B cell (primary cell): ENCODE results near the gene TRIM65. TPM values are rescaled to one million over a fixed set of nuclear protein-coding genes. Genes with fewer than 3 reads are reported as not detected.

Experiments used
- ATAC-seq: fragments of 200-7000 bp; cut with Tn5 transposase; one replicate; pipeline ENCODE4 v1.10.0; 2021; ENCODE audit warnings: low read depth, mild to moderate bottlenecking, moderate number of reproducible peaks, moderate library complexity
- CTCF ChIA-PET: fragments of 350-600 bp; sonication (Branson Sonifier 250); formaldehyde crosslinking; loops from one replicate; lab custom pipeline; 2021; ENCODE audit warnings: antibody characterized with exemption, inconsistent platforms; lab: Charles Lee
- POLR2A ChIA-PET: fragments of 350-600 bp; sonication (Branson Sonifier 250); formaldehyde crosslinking; loops from one replicate; lab custom pipeline; 2021; ENCODE audit warnings: antibody characterized with exemption; lab: Charles Lee
- DNase-seq: peaks from one replicate; pipeline ENCODE4 v3.0.0; 2013
- H2AFZ ChIP-seq: 2 replicates; pipeline ENCODE4 v1.6.1; 2012; ENCODE audit warnings: mild to moderate bottlenecking, low read depth, low read length; ENCODE audit not compliant: insufficient read depth, poor library complexity, severe bottlenecking
- H3K27ac ChIP-seq, 2 donors: 1 replicate in 1 of 2; 2 replicates in 1 of 2; pipeline ENCODE4 v1.5.1; 2012 to 2013; ENCODE audit warnings: low read length in 2 of 2, mild to moderate bottlenecking in 2 of 2, moderate library complexity in 1 of 2
- H3K27me3 ChIP-seq, 4 experiments: fragments of 200-600 bp in 1 of 4; sonication (generic) in 1 of 4; replicated peaks in 1 of 4; 1 replicate in 2 of 4; 2 replicates in 2 of 4; pipeline versions ENCODE4 v1.6.1 to v1.7.0; 2013 to 2016; ENCODE audit warnings: low read length in 3 of 4, mild to moderate bottlenecking in 2 of 4, mixed read lengths in 1 of 4, moderate library complexity in 1 of 4; ENCODE audit not compliant: insufficient read depth in 4 of 4, control insufficient read depth in 3 of 4; ENCODE audit errors: control extremely low read depth in 1 of 4
- H3K36me3 ChIP-seq, 2 experiments: replicated peaks in 1 of 2; 1 replicate in 1 of 2; 2 replicates in 1 of 2; pipeline versions ENCODE4 v1.6.1 to v1.7.1; 2013; ENCODE audit warnings: low read length in 1 of 2; ENCODE audit not compliant: insufficient read depth in 2 of 2, control insufficient read depth in 1 of 2; ENCODE audit errors: control extremely low read depth in 1 of 2, extremely low read depth in 1 of 2
- H3K4me1 ChIP-seq, 2 donors: fragments of 200-600 bp in 1 of 2; sonication (generic) in 1 of 2; 1 replicate in 1 of 2; 2 replicates in 1 of 2; pipeline versions ENCODE4 v1.5.1 to v1.6.1; 2013 to 2017; ENCODE audit warnings: low read length in 2 of 2; ENCODE audit not compliant: control insufficient read depth in 2 of 2, insufficient read depth in 2 of 2
- H3K4me2 ChIP-seq: replicated peaks from 2 replicates; pipeline ENCODE3; 2012; ENCODE audit warnings: mild to moderate bottlenecking, low read depth, low read length; ENCODE audit not compliant: poor library complexity, severe bottlenecking
- H3K4me3 ChIP-seq, 5 experiments: fragments of 200-600 bp in 1 of 5; sonication (generic) in 1 of 5; 1 replicate in 3 of 5; 2 replicates in 2 of 5; pipeline versions ENCODE4 v1.5.1 to v1.7.0; 2011 to 2016; ENCODE audit warnings: low read length in 4 of 5, mild to moderate bottlenecking in 4 of 5, low read depth in 2 of 5, control low read depth in 1 of 5, moderate library complexity in 1 of 5; ENCODE audit not compliant: insufficient read depth in 1 of 5; ENCODE audit errors: control extremely low read depth in 1 of 5, extremely low read depth in 1 of 5
- H3K79me2 ChIP-seq: fragments of 200-600 bp; sonication (generic); one replicate; pipeline ENCODE4 v1.6.0; 2016; ENCODE audit warnings: low read length; ENCODE audit not compliant: control insufficient read depth, insufficient read depth
- H3K9ac ChIP-seq: fragments of 200-600 bp; sonication (generic); 2 replicates; pipeline ENCODE4 v1.6.1; 2017; ENCODE audit warnings: mild to moderate bottlenecking, low read length, moderate library complexity
- H3K9me3 ChIP-seq, 3 donors: one replicate each; pipeline versions ENCODE4 v1.6.1 to v1.7.1; 2013; ENCODE audit warnings: low read length in 2 of 3; ENCODE audit not compliant: control insufficient read depth in 2 of 3, insufficient read depth in 1 of 3; ENCODE audit errors: control extremely low read depth in 1 of 3
- H4K20me1 ChIP-seq: 2 replicates; pipeline ENCODE4 v1.6.0; 2012; ENCODE audit warnings: mild to moderate bottlenecking, low read length; ENCODE audit not compliant: insufficient read depth, control insufficient read depth, poor library complexity, severe bottlenecking
- H3K27ac Mint-ChIP-seq: one replicate; pipeline ENCODE4 v1.8.0; 2021; ENCODE audit warnings: mixed read lengths
- H3K27me3 Mint-ChIP-seq: one replicate; pipeline ENCODE4 v1.8.0; 2021; ENCODE audit warnings: mixed read lengths
- H3K4me1 Mint-ChIP-seq: one replicate; pipeline ENCODE4 v1.8.0; 2021; ENCODE audit warnings: mixed read lengths
- H3K4me3 Mint-ChIP-seq: one replicate; pipeline ENCODE4 v1.8.0; 2021; ENCODE audit warnings: mixed read lengths
- H3K9me3 Mint-ChIP-seq: one replicate; pipeline ENCODE4 v1.8.0; 2022; ENCODE audit warnings: mixed read lengths; ENCODE audit not compliant: insufficient read depth
- CTCF ChIP-seq: fragments of 200-600 bp; IDR thresholded peaks from one replicate; pipeline ENCODE4 v1.8.0; 2022; ENCODE audit warnings: antibody characterized with exemption, mild to moderate bottlenecking
- EZH2 ChIP-seq: IDR thresholded peaks from 2 replicates; pipeline ENCODE4 v1.6.1; 2012; ENCODE audit warnings: borderline replicate concordance, low read depth, mild to moderate bottlenecking, moderate library complexity, low read length; ENCODE audit not compliant: insufficient read depth, poor library complexity, severe bottlenecking
- WGBS: methylation state at CpG from one replicate; pipeline ENCODE4 v1.1.5; 2013; ENCODE audit warnings: missing lambda C conversion rate; ENCODE audit not compliant: insufficient coverage; 5-methylcytosine and 5-hydroxymethylcytosine counted together
- intact Hi-C: fragments of 100-400 bp; cut with micrococcal nuclease; formaldehyde crosslinking; loops from one replicate; pipeline ENCODE4 v1.10.0; 2022
- polyA plus RNA-seq: library from polyadenylated mRNA; depleted of rRNA; stranded (reverse); fragments of >200 nt; gene quantifications from 2 replicates; pipeline ENCODE4 v1.2.3, GENCODE V29; 2012
- total RNA-seq, 2 donors: library from RNA; stranded (reverse); fragments of 120-200 nt in 1 of 2; gene quantifications; 1 replicate in 1 of 2; 2 replicates in 1 of 2; pipeline versions ENCODE4 v1.2.3 to v1.2.4, GENCODE V29; 2013 to 2022

Gene TRIM65
- total and polyA plus RNA-seq, 2 donors (not counting 1 experiment from before 2014, with no cell fraction given) = 16.8 to 40.7 TPM

- peaks cover 34% of the 10 kb centered on the region for H3K4me1 Mint-ChIP-seq
- Histone ChIP-seq H3K4me2 (no peak overlapping the region), H3K27me3 (peaks cover 0 to 7% (median 1%) of the 10 kb centered on the region in 4 experiments), H4K20me1 (no peaks in the 10 kb centered on the region), H3K4me1 (peaks cover 30 to 31% of the 10 kb centered on the region in 2 donors), H3K27ac (no peak overlapping the region), H2AFZ (no peak overlapping the region), H3K9ac (no peak overlapping the region), H3K79me2 (no peaks in the 10 kb centered on the region), H3K36me3 (no peaks in the 10 kb centered on the region), H3K4me3 (no peak overlapping the region), H3K9me3 (no peaks in the 10 kb centered on the region)
- no peak for ATAC-seq
- H3K27me3 Mint-ChIP-seq = peaks cover 4% of the 10 kb centered on the region
- ChIA-PET POLR2A (interaction anchor here (1.2 to 1.6 kb wide), 2 partner anchors 16 to 28 kb away, joined by 3 to 5 read pairs; partner anchors contain the start of gene TRIM65), CTCF (interaction anchor here (1.4 to 2.1 kb wide), 2 partner anchors 9 to 25 kb away, joined by 6 to 8 read pairs; partner anchors contain the start of gene WBP2)
- no peaks in the 10 kb centered on the region for H3K9me3 Mint-ChIP-seq
- intact Hi-C loops = no loop called here
- no peak for DNase-seq
- WGBS = 89% methylated on average over 5 of the region's 7 CpGs
- no peak for TF ChIP-seq EZH2
- TF ChIP-seq CTCF = no peak
- H3K27ac Mint-ChIP-seq = peak overlapping the region; percentile 26
- H3K4me3 Mint-ChIP-seq = peak overlapping the region; percentile 45
These were observed 16.5 kb downstream of the TRIM65 start for GRCh38 chr17:75880266-75880665.
